GM12801 (cell line): ENCODE measurements around the gene CENPE.

Source experiments
- CTCF ChIP-seq: IDR thresholded peaks from one replicate; pipeline ENCODE4 v1.5.1; 2011; ENCODE audit warnings: control low read depth; ENCODE audit not compliant: insufficient read length; ENCODE audit errors: extremely low read depth

Gene CENPE

DNA sequence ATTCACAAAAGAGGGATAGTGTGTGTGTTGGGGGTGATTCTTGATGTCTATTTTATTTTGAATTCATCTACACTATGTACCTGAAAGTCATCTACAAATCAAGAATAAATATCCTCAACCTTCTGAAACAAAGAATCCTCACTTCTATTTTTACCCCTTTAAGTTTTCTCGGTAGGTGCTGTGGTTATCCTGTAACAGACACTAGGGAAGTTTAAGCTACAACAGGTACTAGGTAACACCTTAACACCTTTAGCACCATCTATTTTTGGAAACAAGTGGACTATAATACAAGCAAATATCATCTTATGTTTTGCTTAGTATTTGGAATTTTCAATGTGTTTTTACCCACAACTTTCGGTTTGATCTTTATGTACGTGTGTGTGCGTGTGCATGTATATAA is 86.5 kb downstream of the CENPE start:
- no peak for TF ChIP-seq CTCF

- TF ChIP-seq CTCF, result no peak
These were observed 89.6 kb downstream of the CENPE start for GRCh38 chr4:103108542-103108941.

DNA sequence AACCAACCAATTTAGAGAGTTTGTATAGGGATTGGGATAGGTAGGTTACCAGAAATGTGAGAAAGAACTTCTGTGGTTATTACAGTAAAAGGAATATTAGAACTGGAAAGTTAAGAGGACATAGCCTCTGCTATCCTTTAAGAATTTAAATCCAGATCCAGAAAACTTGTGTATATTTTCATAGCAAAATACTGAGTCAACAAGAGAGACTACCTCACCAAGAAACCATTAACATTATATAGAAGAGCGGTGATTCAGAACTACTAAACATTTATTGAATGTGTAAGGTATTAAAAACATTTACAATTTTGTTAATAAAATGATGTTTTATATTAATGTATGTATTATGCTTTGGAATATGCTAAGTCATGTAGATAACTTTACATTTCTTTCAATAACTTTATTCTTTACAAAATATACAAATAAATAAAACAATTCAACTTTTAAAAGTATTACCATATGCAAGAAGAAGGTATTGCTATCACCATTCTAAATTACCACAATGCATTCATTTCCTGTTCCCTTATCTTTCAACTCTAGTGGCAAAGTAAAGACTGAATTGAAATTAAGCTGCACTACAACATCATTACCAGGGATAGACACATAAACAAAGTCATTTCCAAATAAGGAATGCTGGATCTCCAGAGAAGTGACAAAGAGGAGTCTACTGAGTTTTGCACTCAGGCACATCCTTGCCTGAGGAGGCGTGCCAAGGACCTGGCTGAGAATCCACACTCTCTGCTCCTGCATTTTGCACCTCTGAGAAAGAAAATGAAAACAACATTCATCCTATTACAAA is 92.4 kb downstream of the CENPE start:
- TF ChIP-seq CTCF, result no peak

GRCh38 chr4:103104886-103105285 is 93.3 kb downstream of the CENPE start:
- TF ChIP-seq CTCF, result no peak

DNA sequence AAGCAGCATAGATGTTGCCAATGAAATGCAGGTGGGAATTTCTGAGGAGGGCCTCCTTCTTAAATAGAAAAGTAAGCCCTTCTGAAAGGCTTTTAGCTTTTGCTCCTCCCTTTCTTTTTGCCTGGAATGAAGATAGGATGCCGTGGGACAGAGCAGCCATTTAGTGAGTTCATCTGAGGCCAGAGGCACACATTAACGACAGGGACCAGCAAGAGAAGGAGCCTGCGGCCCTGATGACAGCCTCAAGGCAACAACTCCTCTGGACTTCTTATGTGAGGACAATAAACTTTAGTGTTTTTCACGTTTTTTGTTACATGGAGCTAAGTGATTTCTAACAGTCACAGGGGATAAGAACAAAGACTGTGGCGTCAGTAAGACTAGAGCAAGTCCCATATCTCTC is 97.5 kb downstream of the CENPE start:
- TF ChIP-seq CTCF, result no peak

- TF ChIP-seq CTCF, result no peak
These were observed 98.3 kb downstream of the CENPE start, which contains the start of gene BDH2 for GRCh38 chr4:103099691-103100392. Gene BDH2, minus strand, starts transcription at chr4:103099834. Its CDS starts 3,580 bp downstream, at chr4:103096254.

- no peak for TF ChIP-seq CTCF
These were observed 99.2 kb downstream of the CENPE start for GRCh38 chr4:103098756-103099440.
